Measurements from ENCODE around the gene ACP1. TPM values are rescaled to one million over a fixed set of nuclear protein-coding genes. Genes with fewer than 3 reads are reported as not detected.

Gene ACP1
- total and polyA plus RNA-seq, 2 experiments from 2014 or later, result 189 to 281 TPM

DNA sequence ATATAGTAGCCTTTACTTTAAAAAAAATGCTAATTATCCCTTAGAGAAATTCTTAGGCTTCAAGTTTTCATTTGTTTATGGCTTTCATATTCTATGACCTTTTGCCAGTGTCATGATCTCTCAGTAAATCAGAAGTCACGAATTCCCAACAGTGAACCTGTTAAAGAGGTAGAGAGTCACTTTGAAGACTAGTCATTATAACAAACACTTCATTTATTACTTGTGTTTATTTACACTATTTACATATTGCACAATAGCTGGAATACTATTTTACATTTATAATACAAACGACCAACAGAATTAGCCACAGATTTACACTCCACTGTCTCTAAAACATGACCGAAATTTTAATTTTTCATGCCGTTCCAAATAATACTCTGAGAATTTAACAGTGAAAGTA lies 14.6 kb downstream of the ACP1 start:
- H3F3A ChIP-seq (replicated peaks; ENCODE audit: low read depth), result peaks cover 8% of the 10 kb centered on the region; the same call in 1 of the 2 replicates
- Mint-ChIP-seq H3K27me3 (ENCODE audit: insufficient read depth, low read depth, poor library complexity) (peaks cover 4% of the 10 kb centered on the region), H3K4me3 (no peak overlapping the region), H3K9me3 (no peaks in the 10 kb centered on the region), H3K36me3 (ENCODE audit: low read depth) (peaks cover 63% of the 10 kb centered on the region), H3K27ac (no peak overlapping the region), H3K4me1 (peaks cover 16% of the 10 kb centered on the region)
- H3K27me3 ChIP-seq (ENCODE audit: insufficient read depth), result no peaks in the 10 kb centered on the region
- H3K27ac ChIP-seq (ENCODE audit: low read depth), result no peak overlapping the region
- H3K9me2 ChIP-seq (ENCODE audit: insufficient read depth), result no peaks in the 10 kb centered on the region
- peaks cover 49% of the 10 kb centered on the region for H3K79me2 ChIP-seq (replicated peaks; ENCODE audit: insufficient read depth)
- H3K4me1 ChIP-seq (ENCODE audit: insufficient read depth), result peaks cover 17% of the 10 kb centered on the region
- H3K4me2 ChIP-seq, result no peak overlapping the region
- H3K4me3 ChIP-seq, result no peak overlapping the region
- peaks cover 23% of the 10 kb centered on the region for H4K20me1 ChIP-seq (replicated peaks; ENCODE audit: insufficient read depth)
- DNase-seq (ENCODE audit: low spot score) (no peak), ATAC-seq (no peak)
- peaks cover 32% of the 10 kb centered on the region for H3K36me3 ChIP-seq (ENCODE audit: insufficient read depth)
- TF ChIP-seq, protein P1, sequence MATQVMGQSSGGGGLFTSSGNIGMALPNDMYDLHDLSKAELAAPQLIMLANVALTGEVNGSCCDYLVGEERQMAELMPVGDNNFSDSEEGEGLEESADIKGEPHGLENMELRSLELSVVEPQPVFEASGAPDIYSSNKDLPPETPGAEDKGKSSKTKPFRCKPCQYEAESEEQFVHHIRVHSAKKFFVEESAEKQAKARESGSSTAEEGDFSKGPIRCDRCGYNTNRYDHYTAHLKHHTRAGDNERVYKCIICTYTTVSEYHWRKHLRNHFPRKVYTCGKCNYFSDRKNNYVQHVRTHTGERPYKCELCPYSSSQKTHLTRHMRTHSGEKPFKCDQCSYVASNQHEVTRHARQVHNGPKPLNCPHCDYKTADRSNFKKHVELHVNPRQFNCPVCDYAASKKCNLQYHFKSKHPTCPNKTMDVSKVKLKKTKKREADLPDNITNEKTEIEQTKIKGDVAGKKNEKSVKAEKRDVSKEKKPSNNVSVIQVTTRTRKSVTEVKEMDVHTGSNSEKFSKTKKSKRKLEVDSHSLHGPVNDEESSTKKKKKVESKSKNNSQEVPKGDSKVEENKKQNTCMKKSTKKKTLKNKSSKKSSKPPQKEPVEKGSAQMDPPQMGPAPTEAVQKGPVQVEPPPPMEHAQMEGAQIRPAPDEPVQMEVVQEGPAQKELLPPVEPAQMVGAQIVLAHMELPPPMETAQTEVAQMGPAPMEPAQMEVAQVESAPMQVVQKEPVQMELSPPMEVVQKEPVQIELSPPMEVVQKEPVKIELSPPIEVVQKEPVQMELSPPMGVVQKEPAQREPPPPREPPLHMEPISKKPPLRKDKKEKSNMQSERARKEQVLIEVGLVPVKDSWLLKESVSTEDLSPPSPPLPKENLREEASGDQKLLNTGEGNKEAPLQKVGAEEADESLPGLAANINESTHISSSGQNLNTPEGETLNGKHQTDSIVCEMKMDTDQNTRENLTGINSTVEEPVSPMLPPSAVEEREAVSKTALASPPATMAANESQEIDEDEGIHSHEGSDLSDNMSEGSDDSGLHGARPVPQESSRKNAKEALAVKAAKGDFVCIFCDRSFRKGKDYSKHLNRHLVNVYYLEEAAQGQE (IDR thresholded peaks at IDR 0.05; ENCODE audit: unreplicated experiment), result no peak
- no peak for TF ChIP-seq EZH2 (IDR thresholded peaks at IDR 0.05; ENCODE audit: low read depth, unreplicated experiment)
- no peak for TF ChIP-seq CREB1 (CRISPR knock-in tag; IDR thresholded peaks at IDR 0.05; ENCODE audit: low read depth)
- no peak for TF ChIP-seq STAT1 (IDR thresholded peaks at IDR 0.05; ENCODE audit: unreplicated experiment)
- TF ChIP-seq, protein P2, sequence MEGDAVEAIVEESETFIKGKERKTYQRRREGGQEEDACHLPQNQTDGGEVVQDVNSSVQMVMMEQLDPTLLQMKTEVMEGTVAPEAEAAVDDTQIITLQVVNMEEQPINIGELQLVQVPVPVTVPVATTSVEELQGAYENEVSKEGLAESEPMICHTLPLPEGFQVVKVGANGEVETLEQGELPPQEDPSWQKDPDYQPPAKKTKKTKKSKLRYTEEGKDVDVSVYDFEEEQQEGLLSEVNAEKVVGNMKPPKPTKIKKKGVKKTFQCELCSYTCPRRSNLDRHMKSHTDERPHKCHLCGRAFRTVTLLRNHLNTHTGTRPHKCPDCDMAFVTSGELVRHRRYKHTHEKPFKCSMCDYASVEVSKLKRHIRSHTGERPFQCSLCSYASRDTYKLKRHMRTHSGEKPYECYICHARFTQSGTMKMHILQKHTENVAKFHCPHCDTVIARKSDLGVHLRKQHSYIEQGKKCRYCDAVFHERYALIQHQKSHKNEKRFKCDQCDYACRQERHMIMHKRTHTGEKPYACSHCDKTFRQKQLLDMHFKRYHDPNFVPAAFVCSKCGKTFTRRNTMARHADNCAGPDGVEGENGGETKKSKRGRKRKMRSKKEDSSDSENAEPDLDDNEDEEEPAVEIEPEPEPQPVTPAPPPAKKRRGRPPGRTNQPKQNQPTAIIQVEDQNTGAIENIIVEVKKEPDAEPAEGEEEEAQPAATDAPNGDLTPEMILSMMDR (conservative IDR thresholded peaks at IDR 0.05; ENCODE audit: low read depth in 2 of 2), result no peak
- no peak for TF ChIP-seq ZNF114 (CRISPR knock-in tag; IDR thresholded peaks at IDR 0.05)
- TF ChIP-seq ZNF331 (CRISPR knock-in tag; IDR thresholded peaks at IDR 0.05; ENCODE audit: low read depth), result no peak
- TF ChIP-seq, protein P3, sequence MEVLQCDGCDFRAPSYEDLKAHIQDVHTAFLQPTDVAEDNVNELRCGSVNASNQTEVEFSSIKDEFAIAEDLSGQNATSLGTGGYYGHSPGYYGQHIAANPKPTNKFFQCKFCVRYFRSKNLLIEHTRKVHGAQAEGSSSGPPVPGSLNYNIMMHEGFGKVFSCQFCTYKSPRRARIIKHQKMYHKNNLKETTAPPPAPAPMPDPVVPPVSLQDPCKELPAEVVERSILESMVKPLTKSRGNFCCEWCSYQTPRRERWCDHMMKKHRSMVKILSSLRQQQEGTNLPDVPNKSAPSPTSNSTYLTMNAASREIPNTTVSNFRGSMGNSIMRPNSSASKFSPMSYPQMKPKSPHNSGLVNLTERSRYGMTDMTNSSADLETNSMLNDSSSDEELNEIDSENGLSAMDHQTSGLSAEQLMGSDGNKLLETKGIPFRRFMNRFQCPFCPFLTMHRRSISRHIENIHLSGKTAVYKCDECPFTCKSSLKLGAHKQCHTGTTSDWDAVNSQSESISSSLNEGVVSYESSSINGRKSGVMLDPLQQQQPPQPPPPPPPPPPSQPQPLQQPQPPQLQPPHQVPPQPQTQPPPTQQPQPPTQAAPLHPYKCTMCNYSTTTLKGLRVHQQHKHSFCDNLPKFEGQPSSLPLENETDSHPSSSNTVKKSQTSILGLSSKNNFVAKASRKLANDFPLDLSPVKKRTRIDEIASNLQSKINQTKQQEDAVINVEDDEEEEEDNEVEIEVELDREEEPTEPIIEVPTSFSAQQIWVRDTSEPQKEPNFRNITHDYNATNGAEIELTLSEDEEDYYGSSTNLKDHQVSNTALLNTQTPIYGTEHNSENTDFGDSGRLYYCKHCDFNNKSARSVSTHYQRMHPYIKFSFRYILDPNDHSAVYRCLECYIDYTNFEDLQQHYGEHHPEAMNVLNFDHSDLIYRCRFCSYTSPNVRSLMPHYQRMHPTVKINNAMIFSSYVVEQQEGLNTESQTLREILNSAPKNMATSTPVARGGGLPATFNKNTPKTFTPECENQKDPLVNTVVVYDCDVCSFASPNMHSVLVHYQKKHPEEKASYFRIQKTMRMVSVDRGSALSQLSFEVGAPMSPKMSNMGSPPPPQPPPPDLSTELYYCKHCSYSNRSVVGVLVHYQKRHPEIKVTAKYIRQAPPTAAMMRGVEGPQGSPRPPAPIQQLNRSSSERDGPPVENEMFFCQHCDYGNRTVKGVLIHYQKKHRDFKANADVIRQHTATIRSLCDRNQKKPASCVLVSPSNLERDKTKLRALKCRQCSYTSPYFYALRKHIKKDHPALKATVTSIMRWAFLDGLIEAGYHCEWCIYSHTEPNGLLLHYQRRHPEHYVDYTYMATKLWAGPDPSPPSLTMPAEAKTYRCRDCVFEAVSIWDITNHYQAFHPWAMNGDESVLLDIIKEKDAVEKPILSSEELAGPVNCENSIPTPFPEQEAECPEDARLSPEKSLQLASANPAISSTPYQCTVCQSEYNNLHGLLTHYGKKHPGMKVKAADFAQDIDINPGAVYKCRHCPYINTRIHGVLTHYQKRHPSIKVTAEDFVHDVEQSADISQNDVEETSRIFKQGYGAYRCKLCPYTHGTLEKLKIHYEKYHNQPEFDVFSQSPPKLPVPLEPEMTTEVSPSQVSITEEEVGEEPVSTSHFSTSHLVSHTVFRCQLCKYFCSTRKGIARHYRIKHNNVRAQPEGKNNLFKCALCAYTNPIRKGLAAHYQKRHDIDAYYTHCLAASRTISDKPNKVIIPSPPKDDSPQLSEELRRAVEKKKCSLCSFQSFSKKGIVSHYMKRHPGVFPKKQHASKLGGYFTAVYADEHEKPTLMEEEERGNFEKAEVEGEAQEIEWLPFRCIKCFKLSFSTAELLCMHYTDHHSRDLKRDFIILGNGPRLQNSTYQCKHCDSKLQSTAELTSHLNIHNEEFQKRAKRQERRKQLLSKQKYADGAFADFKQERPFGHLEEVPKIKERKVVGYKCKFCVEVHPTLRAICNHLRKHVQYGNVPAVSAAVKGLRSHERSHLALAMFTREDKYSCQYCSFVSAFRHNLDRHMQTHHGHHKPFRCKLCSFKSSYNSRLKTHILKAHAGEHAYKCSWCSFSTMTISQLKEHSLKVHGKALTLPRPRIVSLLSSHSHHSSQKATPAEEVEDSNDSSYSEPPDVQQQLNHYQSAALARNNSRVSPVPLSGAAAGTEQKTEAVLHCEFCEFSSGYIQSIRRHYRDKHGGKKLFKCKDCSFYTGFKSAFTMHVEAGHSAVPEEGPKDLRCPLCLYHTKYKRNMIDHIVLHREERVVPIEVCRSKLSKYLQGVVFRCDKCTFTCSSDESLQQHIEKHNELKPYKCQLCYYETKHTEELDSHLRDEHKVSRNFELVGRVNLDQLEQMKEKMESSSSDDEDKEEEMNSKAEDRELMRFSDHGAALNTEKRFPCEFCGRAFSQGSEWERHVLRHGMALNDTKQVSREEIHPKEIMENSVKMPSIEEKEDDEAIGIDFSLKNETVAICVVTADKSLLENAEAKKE (CRISPR knock-in tag; IDR thresholded peaks at IDR 0.05), result no peak
- TF ChIP-seq POLR2AphosphoS5 (IDR thresholded peaks at IDR 0.05; ENCODE audit: low read depth), result no peak
- TF ChIP-seq NANOG (IDR thresholded peaks at IDR 0.05; ENCODE audit: borderline replicate concordance), result no peak
- TF ChIP-seq, protein P4, sequence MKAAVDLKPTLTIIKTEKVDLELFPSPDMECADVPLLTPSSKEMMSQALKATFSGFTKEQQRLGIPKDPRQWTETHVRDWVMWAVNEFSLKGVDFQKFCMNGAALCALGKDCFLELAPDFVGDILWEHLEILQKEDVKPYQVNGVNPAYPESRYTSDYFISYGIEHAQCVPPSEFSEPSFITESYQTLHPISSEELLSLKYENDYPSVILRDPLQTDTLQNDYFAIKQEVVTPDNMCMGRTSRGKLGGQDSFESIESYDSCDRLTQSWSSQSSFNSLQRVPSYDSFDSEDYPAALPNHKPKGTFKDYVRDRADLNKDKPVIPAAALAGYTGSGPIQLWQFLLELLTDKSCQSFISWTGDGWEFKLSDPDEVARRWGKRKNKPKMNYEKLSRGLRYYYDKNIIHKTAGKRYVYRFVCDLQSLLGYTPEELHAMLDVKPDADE (IDR thresholded peaks at IDR 0.05), result no peak
- no peak for TF ChIP-seq EZH2phosphoT487 (IDR thresholded peaks at IDR 0.05; ENCODE audit: unreplicated experiment)
- TF ChIP-seq JUNB (IDR thresholded peaks at IDR 0.05; ENCODE audit: unreplicated experiment), result no peak
- no peak overlapping the region for H2AFZ ChIP-seq

Measured in GM23338 (cell line).